Lung (tissue), 12 donors: ENCODE data around the gene TM4SF1. TPM values are rescaled to one million over a fixed set of nuclear protein-coding genes. Genes with fewer than 3 reads are reported as not detected.

Experiments used
- ATAC-seq: fragments of 200-7000 bp; cut with Tn5 transposase; one replicate; pipeline ENCODE4 v1.9.1; 2020; ENCODE audit warnings: moderate number of reproducible peaks; ENCODE audit not compliant: insufficient read depth, low FRiP score
- DNase-seq, 3 donors: peaks; one replicate each; pipeline ENCODE4 v3.0.0-alpha.2; 2013 to 2017
- H3K27ac ChIP-seq, 2 donors: one replicate each; pipeline ENCODE4 v1.5.1; 2013; ENCODE audit warnings: mild to moderate bottlenecking in 2 of 2, moderate library complexity in 2 of 2, control low read depth in 1 of 2, inconsistent platforms in 1 of 2, low read depth in 1 of 2, low read length in 1 of 2
- H3K27me3 ChIP-seq, 3 donors: one replicate each; pipeline ENCODE4 v1.5.1; 2013; ENCODE audit warnings: low read length in 2 of 3; ENCODE audit not compliant: control insufficient read depth in 3 of 3, insufficient read depth in 3 of 3
- H3K36me3 ChIP-seq, 4 donors: one replicate each; pipeline ENCODE4 v1.5.1; 2013; ENCODE audit warnings: low read length in 4 of 4, mild to moderate bottlenecking in 1 of 4, moderate library complexity in 1 of 4; ENCODE audit not compliant: control insufficient read depth in 4 of 4, insufficient read depth in 4 of 4
- H3K4me1 ChIP-seq, 5 donors: one replicate each; pipeline ENCODE4 v1.5.1; 2013; ENCODE audit warnings: low read length in 5 of 5, mild to moderate bottlenecking in 2 of 5, moderate library complexity in 1 of 5; ENCODE audit not compliant: control insufficient read depth in 5 of 5, insufficient read depth in 5 of 5
- H3K4me3 ChIP-seq: one replicate; pipeline ENCODE4 v1.5.1; 2013; ENCODE audit warnings: mild to moderate bottlenecking, control low read depth, moderate library complexity
- H3K9ac ChIP-seq, 2 donors: one replicate each; pipeline ENCODE4 v1.5.1; 2013; ENCODE audit warnings: low read length in 2 of 2, control low read depth in 1 of 2; ENCODE audit not compliant: insufficient read depth in 1 of 2
- H3K9me3 ChIP-seq, 4 donors: one replicate each; pipeline ENCODE4 v1.5.1; 2013; ENCODE audit warnings: low read length in 3 of 4, mild to moderate bottlenecking in 1 of 4, moderate library complexity in 1 of 4; ENCODE audit not compliant: control insufficient read depth in 4 of 4, insufficient read depth in 3 of 4
- CTCF ChIP-seq: IDR thresholded peaks from 2 replicates; pipeline ENCODE4 v1.5.1; 2012; ENCODE audit warnings: mild to moderate bottlenecking; ENCODE audit errors: control extremely low read depth, extremely low read depth
- WGBS, 2 donors: extraction: QIAGEN DNeasy Blood & Tissue Kit; methylation state at CpG; one replicate each; pipeline ENCODE4 v1.1.7; 2013; 5-methylcytosine and 5-hydroxymethylcytosine counted together
- polyA plus RNA-seq, 2 donors: library from polyadenylated mRNA; stranded (reverse); fragments of 200-250 nt; gene quantifications; one replicate each; pipeline ENCODE4 v1.2.1, GENCODE V29; 2013
- total RNA-seq, 2 donors: library from RNA; depleted of rRNA in 1 of 2; stranded (reverse); fragments of >200 nt in 1 of 2; gene quantifications; one replicate each; pipeline ENCODE4 v1.2.1, GENCODE V29; 2014 to 2021
- donor health status: control.
- donor health status: control.
- donor health status: Bipolar disorder and iron deficiency.
- donor health status: healthy.
- donor health status: DM: yes; HTN: yes; CAD: no.

TM4SF1 gene
- total and polyA plus RNA-seq, 4 donors, result 177 to 281 (median 238) TPM

GRCh38 chr3:149421764-149422163 is 44.3 kb upstream of the TM4SF1 start:
- no peak for TF ChIP-seq CTCF
- WGBS, 2 donors, result 95 to 96% methylated on average over 2 of the region's 2 CpGs
- ATAC-seq, result no peak

GRCh38 chr3:149419816-149420215 is 42.4 kb upstream of the TM4SF1 start:
- WGBS, 2 donors, result 96% methylated on average over 4 of the region's 4 CpGs
- no peak for ATAC-seq
- H3K4me1 ChIP-seq, result no peaks in the 10 kb centered on the region
- no peak overlapping the region for H3K9ac ChIP-seq
- no peak for DNase-seq
- TF ChIP-seq CTCF, result no peak
- no peaks in the 10 kb centered on the region for H3K36me3 ChIP-seq
- no peak overlapping the region for H3K4me3 ChIP-seq
- no peaks in the 10 kb centered on the region for H3K9me3 ChIP-seq
- no peaks in the 10 kb centered on the region for H3K27me3 ChIP-seq
- H3K27ac ChIP-seq, result no peak overlapping the region

More at GRCh38 chr3:149421764-149422163, 44.3 kb upstream of the TM4SF1 start:
- H3K27me3 ChIP-seq, result no peaks in the 10 kb centered on the region
- no peak overlapping the region for H3K27ac ChIP-seq
- DNase-seq, result no peak
- no peaks in the 10 kb centered on the region for H3K36me3 ChIP-seq
- peaks cover 0 to 4% (median 0%) of the 10 kb centered on the region in 5 donors for H3K4me1 ChIP-seq
- H3K9ac ChIP-seq, result no peak overlapping the region
- no peak overlapping the region for H3K4me3 ChIP-seq
- H3K9me3 ChIP-seq, result no peaks in the 10 kb centered on the region

GRCh38 chr3:149417727-149418126 is 40.3 kb upstream of the TM4SF1 start:
- ATAC-seq, result no peak
- H3K4me3 ChIP-seq, result no peak overlapping the region
- no peak for DNase-seq
- H3K27ac ChIP-seq, result no peak overlapping the region
- H3K4me1 ChIP-seq, result no peaks in the 10 kb centered on the region
- no peaks in the 10 kb centered on the region for H3K36me3 ChIP-seq
- 94 to 95% methylated on average over 2 of the region's 2 CpGs for WGBS, 2 donors
- H3K9me3 ChIP-seq, result no peaks in the 10 kb centered on the region
- no peak overlapping the region for H3K9ac ChIP-seq
- TF ChIP-seq CTCF, result no peak
- no peaks in the 10 kb centered on the region for H3K27me3 ChIP-seq

GRCh38 chr3:149417174-149417573 is 39.7 kb upstream of the TM4SF1 start:
- Histone ChIP-seq H3K9me3 (no peaks in the 10 kb centered on the region), H3K27me3 (no peaks in the 10 kb centered on the region), H3K9ac (no peak overlapping the region), H3K4me3 (no peak overlapping the region), H3K36me3 (no peaks in the 10 kb centered on the region), H3K4me1 (no peaks in the 10 kb centered on the region), H3K27ac (no peak overlapping the region)
- whole genome bisulfite sequencing, 2 donors, result 84 to 94% methylated on average over 3 of the region's 3 CpGs
- ATAC-seq (no peak), DNase-seq (no peak)
- no peak for TF ChIP-seq CTCF
